Spinal cord (tissue), 10 donors: ENCODE data around the gene ERCC2. TPM values are rescaled to one million over a fixed set of nuclear protein-coding genes. Genes with fewer than 3 reads are reported as not detected.

ENCODE experiments used
- DNase-seq, 6 donors: peaks; one replicate each; pipeline versions ENCODE4 v3.0.0 to v3.0.0-alpha.2; 2013 to 2015; ENCODE audit warnings: low spot score in 6 of 6, low read depth in 4 of 6
- H3K27ac ChIP-seq: one replicate; pipeline ENCODE4 v1.5.1; 2013; ENCODE audit warnings: low read depth, low read length, control low read depth
- H3K27me3 ChIP-seq: one replicate; pipeline ENCODE4 v1.6.1; 2013; ENCODE audit warnings: low read length; ENCODE audit not compliant: control insufficient read depth, insufficient read depth
- H3K36me3 ChIP-seq: one replicate; pipeline ENCODE4 v1.6.1; 2013; ENCODE audit warnings: low read length; ENCODE audit not compliant: control insufficient read depth, insufficient read depth
- H3K4me1 ChIP-seq: one replicate; pipeline ENCODE4 v1.6.1; 2013; ENCODE audit warnings: low read length; ENCODE audit not compliant: control insufficient read depth, insufficient read depth
- H3K4me3 ChIP-seq: one replicate; pipeline ENCODE4 v1.5.1; 2013; ENCODE audit warnings: low read depth, low read length, control low read depth
- H3K9me3 ChIP-seq: one replicate; pipeline ENCODE4 v1.6.1; 2013; ENCODE audit warnings: low read length; ENCODE audit not compliant: control insufficient read depth, insufficient read depth
- whole genome bisulfite sequencing: methylation state at CpG from one replicate; pipeline ENCODE4 v1.1.5; 2013; ENCODE audit warnings: missing lambda C conversion rate; ENCODE audit not compliant: insufficient coverage; 5-methylcytosine and 5-hydroxymethylcytosine counted together
- polyA plus RNA-seq, 2 donors: library from polyadenylated mRNA; unstranded; fragments of 120-200 nt; gene quantifications; one replicate each; pipeline ENCODE4 v1.2.1, GENCODE V29; 2013; ENCODE audit not compliant: insufficient read length in 2 of 2
- total RNA-seq, 2 donors: library from RNA; depleted of rRNA in 1 of 2; stranded (reverse); fragments of 120-200 nt in 1 of 2; fragments of >200 nt in 1 of 2; gene quantifications; one replicate each; pipeline versions ENCODE4 v1.2.3 to v1.2.4, GENCODE V29; 2013 to 2014
- donor health status: healthy.

The ERCC2 gene
- total and polyA plus RNA-seq, 4 donors: 14.6 to 47.0 (median 28.1) TPM

DNA sequence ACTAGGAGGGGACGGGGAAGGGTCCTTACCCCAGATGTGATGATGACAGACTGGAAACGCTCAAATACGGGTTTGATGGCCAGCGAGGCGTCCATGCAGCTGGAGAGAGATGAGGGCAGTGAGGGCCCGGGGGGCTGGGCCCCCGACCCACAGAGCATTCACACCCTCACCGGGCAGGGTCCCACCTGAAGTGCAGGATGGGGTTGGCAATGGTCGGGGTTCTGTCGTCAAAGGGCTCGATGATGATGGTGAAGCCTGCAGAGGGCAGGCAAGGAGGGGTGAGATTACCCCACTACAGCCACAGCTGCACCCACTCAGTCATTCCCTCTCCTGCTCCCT, 13.0 kb downstream of the ERCC2 start:
- no peak overlapping the region for H3K27ac ChIP-seq
- H3K27me3 ChIP-seq: no peaks in the 10 kb centered on the region
- H3K36me3 ChIP-seq: peaks cover 94% of the 10 kb centered on the region
- no peaks in the 10 kb centered on the region for H3K4me1 ChIP-seq
- WGBS: 88% methylated on average over 6 of the region's 11 CpGs
- DNase-seq: no peak
- H3K9me3 ChIP-seq: no peaks in the 10 kb centered on the region
- H3K4me3 ChIP-seq: no peak overlapping the region

DNA sequence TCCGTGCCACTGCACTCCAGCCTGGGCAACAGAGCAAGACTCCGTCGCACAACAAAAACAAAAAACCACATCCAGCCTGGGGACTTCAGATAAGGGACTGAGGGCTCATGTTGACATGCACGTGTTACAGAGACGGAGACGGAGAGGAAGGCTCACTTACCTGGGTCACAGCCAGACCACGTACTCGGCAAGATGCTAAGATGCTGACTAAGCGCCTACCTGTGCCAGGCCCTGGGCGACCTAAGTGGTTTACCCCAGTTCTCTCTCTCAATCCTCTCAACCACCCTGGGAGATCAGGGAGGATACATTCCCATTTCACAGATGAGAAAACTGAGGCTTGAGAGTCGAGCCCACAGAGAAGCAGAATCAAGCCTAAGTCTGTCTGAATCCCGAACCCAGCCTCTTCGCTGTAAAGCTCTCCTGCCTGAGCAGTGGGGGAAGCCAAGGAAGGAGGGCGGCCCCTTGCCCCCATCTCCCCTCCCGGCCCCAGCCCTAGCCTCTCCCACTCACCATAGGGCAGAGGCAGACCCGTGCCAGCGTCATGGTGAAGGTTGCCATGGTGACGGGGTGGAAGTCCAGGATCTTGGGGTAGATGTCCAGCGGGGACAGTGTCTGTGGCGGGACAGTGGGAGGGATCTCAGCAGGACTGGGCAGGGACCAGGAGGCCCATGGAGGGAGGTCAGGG, 13.5 kb downstream of the ERCC2 start:
- no peaks in the 10 kb centered on the region for H3K27me3 ChIP-seq
- H3K27ac ChIP-seq: no peak overlapping the region
- no peak overlapping the region for H3K4me3 ChIP-seq
- H3K36me3 ChIP-seq: peaks cover 94% of the 10 kb centered on the region
- 83% methylated on average over 15 of the region's 20 CpGs for WGBS
- H3K9me3 ChIP-seq: no peaks in the 10 kb centered on the region
- no peaks in the 10 kb centered on the region for H3K4me1 ChIP-seq
- no peak for DNase-seq

DNA sequence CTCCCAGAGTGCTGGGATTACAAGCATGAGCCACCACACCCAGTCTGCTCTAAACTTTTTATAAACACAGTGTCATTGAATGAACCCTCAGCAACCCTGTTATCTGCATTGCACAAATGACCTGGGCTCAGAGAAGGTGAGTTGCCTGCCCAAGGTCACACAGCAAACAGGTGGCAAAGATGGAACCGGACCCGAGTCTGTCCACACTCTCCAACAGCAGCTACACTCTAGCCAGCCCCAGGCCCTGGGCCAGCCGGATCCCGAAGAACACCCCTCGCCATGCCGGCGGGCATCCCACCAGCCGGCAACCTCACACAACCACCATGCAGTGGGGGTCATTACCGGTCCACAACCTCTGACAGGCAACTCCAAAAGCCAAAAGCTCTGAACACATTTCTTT, 14.5 kb downstream of the ERCC2 start:
- DNase-seq: no peak
- Histone ChIP-seq H3K4me1 (no peaks in the 10 kb centered on the region), H3K27me3 (no peaks in the 10 kb centered on the region), H3K36me3 (peaks cover 94% of the 10 kb centered on the region), H3K9me3 (no peaks in the 10 kb centered on the region), H3K4me3 (no peak overlapping the region), H3K27ac (no peak overlapping the region)
- 98% methylated on average over 9 of the region's 9 CpGs for WGBS

GRCh38 chr19:45355402-45355801, 15.0 kb downstream of the ERCC2 start:
- Histone ChIP-seq H3K27me3 (no peaks in the 10 kb centered on the region), H3K9me3 (no peaks in the 10 kb centered on the region), H3K4me1 (no peaks in the 10 kb centered on the region), H3K36me3 (peaks cover 96% of the 10 kb centered on the region), H3K27ac (no peak overlapping the region), H3K4me3 (no peak overlapping the region)
- WGBS: 93% methylated on average over 9 of the region's 9 CpGs
- DNase-seq: no peak

GRCh38 chr19:45354241-45354842, 16.0 kb downstream of the ERCC2 start:
- Histone ChIP-seq H3K9me3 (no peaks in the 10 kb centered on the region), H3K27ac (no peak overlapping the region), H3K27me3 (no peaks in the 10 kb centered on the region), H3K4me1 (no peaks in the 10 kb centered on the region), H3K36me3 (peaks cover 99% of the 10 kb centered on the region), H3K4me3 (no peak overlapping the region)
- no peak for DNase-seq
- WGBS: 99% methylated on average over 9 of the region's 11 CpGs

DNA sequence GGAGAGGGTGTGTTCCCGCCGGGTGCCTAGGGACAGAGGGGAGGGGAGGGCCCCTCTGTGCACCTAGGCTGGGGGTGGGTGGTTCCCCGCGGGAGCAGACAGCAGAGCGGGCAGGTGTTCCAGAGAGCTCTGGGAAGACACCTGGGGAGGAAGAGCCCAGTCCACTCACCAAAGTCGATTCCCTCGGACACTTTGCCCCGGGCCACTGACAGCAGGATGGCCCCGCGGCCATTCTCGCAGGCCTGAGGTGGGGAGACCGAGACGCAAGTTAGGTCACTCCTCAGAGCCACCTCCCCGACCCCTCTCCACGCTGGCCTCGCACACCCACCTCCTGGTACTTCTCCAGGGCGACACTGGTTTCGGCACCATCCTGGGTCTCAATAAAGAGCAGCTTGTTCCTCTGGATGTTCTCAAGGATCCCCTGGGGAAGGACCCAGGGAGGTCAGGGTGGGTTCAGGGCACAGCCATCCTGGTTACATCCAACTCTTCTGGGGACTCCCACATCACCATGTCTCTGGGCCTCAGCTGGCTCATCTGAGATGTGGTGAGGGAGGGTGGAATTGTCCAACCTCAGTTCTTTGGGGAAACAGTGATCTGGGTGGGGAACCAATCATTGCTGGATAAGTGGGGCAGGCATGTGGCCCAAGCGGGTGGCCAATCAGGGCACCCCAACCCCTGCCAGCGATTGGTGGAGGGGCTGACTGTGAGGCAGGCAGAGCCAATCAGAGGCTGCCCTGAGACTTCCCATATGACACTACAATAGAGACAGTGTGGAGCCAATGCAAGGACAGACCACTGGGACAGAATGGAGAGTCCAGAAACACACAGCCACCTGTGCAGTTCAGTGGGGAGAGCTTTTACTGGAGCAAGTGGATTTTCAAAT, 17.2 kb downstream of the ERCC2 start:
- no peak overlapping the region for H3K27ac ChIP-seq
- no peaks in the 10 kb centered on the region for H3K9me3 ChIP-seq
- H3K36me3 ChIP-seq: peaks cover 89% of the 10 kb centered on the region
- H3K27me3 ChIP-seq: peaks cover 1% of the 10 kb centered on the region
- no peak overlapping the region for H3K4me3 ChIP-seq
- 95% methylated on average over 20 of the region's 20 CpGs for WGBS
- no peak for DNase-seq
- H3K4me1 ChIP-seq: no peaks in the 10 kb centered on the region

GRCh38 chr19:45352471-45352870, 17.9 kb downstream of the ERCC2 start:
- no peak for DNase-seq
- Histone ChIP-seq H3K9me3 (no peaks in the 10 kb centered on the region), H3K4me1 (no peaks in the 10 kb centered on the region), H3K27ac (no peak overlapping the region), H3K27me3 (peaks cover 8% of the 10 kb centered on the region), H3K4me3 (no peak overlapping the region), H3K36me3 (peaks cover 86% of the 10 kb centered on the region)
- 85% methylated on average over 15 of the region's 20 CpGs for WGBS

DNA sequence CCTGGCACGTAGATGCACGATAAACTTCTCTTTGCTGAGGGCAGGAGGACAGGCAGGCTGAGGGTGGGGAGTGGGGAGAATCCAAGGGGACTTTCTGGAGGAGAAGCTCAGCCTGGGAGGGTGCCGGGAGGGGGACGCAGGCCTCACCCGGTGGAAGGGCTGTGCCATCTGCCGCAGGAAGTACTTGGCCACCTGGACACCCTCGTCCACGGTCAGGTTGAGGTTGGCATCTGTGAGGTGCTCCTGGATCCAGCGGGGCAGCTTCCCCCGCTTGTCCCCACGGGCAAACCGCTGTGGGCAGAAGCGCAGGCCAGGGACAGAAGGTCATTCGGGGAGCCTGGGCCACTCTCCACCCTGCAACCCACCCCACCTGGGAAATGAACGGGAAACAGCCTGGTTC, 18.3 kb downstream of the ERCC2 start:
- DNase-seq: no peak
- 93% methylated on average over 14 of the region's 15 CpGs for WGBS
- H3K36me3 ChIP-seq: peaks cover 82% of the 10 kb centered on the region
- no peaks in the 10 kb centered on the region for H3K4me1 ChIP-seq
- no peaks in the 10 kb centered on the region for H3K9me3 ChIP-seq
- no peak overlapping the region for H3K27ac ChIP-seq
- H3K4me3 ChIP-seq: no peak overlapping the region
- peaks cover 11% of the 10 kb centered on the region for H3K27me3 ChIP-seq

GRCh38 chr19:45351401-45351952, 18.9 kb downstream of the ERCC2 start:
- peaks cover 16% of the 10 kb centered on the region for H3K27me3 ChIP-seq

More at GRCh38 chr19:45351401-45351952, 18.9 kb downstream of the ERCC2 start:
- Histone ChIP-seq H3K27ac (no peak overlapping the region), H3K4me3 (no peak overlapping the region), H3K36me3 (peaks cover 76% of the 10 kb centered on the region), H3K4me1 (no peaks in the 10 kb centered on the region), H3K9me3 (no peaks in the 10 kb centered on the region)
- 86% methylated on average over 11 of the region's 13 CpGs for WGBS
- no peak for DNase-seq
